HG03108 (cell line): ENCODE data around the gene KLKB1.
"Not testable (repeated sequence)": the region's sequence is repeated elsewhere in the genome, so short reads cannot be mapped to it uniquely, and the experiment has no call there.

Source experiments
- ATAC-seq: cut with Tn5 transposase; IDR thresholded peaks from one replicate; pipeline ENCODE4 v1.9.1; 2021; ENCODE audit warnings: moderate library complexity; ENCODE audit not compliant: unreplicated experiment

Gene KLKB1

DNA sequence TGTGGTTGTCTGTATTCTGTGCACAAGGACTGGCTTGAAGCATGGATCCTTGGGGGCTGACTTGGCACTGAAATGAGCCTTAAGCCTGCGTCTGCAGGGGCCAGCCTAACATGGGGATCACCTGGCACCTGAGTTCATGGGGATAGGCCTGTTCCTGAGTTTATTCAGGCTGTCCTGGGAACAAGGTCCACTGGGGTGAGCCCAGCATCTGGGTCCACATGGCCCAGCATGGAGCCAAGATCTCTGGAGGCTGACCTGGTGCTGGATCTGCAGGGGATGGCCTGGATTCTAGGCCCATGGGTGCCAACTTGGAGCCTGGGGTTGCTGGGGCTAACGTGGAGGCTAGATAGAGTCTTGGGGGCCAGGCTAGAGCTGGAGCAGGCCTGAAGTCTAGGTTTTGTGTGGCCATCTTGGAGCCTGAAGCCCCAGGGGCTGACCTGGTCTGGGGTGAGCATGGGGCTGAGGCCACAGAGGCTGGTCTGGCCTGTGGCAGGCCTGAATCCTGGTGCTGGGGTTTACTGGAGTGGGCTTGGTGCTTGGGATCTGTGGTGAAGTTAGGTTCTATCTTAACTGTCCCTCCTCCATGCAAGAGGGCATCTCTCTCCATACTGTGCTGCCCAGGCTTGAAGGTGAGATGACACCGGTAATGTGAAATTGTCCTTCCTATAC is 652 bp upstream of the KLKB1 start:
- ATAC-seq, result no peak

DNA sequence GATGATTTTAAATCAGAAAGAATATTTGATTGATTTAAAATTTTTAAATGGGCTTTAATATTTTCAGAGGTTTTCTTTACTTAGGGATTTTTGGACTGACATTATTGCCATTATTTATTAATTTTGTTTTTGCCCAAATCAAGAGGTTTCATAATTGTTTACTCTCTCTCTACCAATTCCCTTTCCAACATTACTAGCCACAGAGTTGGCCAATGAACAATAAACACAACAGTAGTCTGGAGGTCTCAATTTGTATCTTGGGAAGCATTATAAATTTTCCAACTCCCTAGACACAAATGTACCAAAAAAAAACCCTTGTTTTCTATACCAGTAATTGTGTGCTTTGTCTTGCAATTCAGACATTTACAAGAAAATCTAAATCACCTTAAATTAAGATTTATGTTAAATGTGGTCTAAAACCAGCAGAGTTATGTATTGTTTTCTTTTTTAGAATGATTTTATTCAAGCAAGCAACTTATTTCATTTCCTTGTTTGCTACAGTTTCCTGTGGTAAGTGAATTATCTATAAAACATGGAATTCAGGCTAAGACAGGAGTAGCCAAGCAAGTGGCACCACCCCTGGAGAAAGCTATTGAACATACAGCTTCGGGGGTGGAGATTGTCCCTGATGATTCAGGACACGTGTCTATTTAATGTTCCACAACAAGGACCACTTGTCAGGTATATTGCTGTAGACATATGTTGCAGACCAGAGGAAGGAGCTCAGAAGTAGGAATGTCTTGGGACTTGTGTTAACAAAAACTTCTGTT is 622 bp downstream of the KLKB1 start:
- no peak for ATAC-seq

DNA sequence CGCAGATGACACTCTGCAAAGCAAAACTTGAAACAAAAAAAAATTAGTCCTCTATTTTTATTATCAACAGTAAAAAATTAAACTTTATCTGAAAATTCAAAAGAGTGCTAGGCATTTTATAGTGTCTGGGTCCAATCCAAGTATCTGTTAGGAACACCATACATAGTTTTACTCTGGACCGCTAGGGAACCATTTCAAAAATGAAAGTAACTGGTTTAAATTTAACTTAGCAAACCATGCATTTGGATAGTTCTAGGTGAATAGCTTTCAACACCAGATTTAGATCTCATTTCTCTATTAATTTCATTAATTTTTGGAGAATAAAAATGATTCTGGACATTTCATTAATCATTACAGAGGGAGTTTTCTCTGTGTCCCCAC is 1.2 kb downstream of the KLKB1 start:
- no peak for ATAC-seq

DNA sequence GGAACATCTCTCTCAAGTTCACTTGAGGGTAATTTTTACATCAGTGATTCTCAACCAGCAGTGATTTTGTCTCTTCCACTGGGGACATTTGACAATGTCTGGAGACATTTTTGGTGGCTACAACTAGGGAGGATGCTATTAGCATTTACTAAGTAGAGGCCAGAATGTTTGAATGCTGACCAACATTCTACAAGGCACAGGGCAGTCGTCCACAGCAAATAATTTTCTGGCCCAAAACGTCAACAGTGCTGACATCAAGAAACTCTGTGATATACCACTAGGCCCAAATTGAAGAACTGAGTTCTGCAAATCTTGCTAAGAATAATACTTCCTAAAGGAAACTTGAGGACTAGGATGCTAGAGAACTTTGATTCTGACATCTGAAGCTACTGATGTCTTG is 7.1 kb downstream of the KLKB1 start:
- ATAC-seq, result no peak

DNA sequence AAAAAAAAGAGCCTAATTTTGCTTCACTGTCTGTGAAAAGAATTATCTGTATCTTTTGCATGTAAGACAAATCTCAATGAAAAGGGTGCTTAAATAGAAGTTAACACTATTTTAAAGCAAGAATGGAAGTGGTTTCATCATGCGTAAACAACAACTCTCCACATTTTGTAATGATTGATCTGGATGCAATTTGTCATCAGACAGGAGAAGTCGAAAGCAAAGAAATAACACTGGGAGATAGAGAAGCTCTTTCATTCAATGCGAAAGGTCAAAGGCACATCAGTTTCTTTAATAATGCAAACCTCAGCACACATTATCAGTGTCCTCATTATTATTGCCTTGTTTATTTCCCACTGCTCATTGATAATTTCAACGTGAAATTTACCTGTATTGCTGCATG is 8.8 kb downstream of the KLKB1 start:
- ATAC-seq, result no peak

DNA sequence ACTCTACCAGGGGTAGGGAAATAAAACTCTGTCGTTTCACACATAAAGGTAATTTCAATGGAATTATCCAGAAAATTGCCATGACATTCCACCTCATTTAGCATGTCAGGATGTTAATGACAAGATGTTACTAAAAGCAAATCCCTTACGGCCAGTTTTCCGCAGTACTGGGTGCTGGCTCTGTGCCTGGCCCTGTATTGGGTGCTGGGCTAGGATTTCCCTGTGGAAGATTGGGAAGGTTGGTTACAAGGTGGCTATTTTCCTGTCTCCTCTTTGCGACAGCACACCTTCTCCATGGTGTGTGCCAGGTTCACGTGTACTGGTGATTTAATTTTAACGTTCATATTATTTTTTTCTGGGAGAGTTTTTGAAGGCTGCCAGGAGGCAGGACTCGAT is 13.1 kb downstream of the KLKB1 start:
- ATAC-seq, result no peak

DNA sequence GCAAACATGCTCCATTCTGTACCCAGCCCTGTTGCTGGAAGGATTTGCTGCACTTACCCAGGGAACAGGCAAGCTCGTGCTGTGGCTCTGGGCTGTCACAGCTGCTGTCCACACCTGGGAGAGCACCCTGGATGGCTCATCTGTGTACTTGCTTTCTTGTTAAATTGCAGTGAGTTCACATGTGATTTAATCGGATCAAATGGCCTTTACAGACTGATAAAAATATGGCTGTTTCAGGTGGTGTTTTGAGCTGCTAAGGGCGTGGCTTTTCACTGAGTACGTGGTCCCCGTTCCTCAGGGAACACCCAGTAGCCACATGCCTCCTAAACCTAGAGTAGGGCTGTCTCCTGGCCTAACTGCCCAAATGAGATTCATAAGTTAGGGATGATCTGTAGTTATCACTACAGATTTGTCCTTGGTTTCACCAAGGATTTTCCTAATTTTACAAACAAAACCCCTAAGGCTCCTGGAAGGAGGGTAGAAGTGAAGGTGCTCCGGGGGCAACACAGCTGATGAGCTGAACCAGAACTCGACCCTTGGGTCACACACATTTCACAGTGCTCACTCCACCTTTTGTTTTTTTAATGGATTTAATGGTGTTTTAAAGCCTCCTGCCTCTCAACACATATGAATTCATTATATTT is 13.7 kb downstream of the KLKB1 start:
- ATAC-seq, result no peak

DNA sequence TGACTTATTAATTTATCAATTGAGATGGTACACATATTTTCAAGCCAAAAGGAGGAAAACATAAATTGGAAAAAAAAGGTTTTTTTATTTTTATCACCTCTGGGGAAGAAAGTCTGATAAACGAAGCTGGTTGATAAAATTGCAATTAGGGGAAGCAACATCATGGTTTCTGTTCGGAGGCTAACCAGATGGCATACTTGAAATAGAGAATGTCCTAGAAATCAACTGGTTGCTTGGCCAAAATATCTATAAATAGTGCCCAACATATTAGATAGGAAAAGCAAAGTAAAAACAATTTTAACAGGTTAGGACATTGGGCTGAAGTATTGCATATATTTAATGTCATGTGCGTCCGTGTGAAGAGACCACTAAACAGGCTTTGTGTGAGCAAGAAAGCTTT is 14.3 kb downstream of the KLKB1 start:
- no peak for ATAC-seq

DNA sequence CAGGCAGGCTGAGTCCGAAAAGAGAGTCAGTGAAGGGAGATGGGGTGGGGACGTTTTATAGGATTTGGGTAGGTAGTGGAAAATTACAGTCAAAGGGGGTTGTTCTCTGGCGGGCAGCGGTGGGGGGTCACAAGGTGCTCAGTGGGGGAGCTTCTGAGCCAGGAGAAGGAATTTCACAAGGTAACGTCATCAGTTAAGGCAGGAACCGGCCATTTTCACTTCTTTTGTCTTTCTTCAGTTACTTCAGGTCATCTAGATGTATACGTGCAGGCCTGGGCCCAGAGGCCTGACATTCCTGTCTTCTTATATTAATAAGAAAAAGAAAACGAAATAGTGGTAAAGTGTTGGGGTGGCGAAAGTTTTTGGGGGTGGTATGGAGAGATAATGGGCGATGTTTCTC is 14.7 kb downstream of the KLKB1 start:
- ATAC-seq, result not testable (repeated sequence)

DNA sequence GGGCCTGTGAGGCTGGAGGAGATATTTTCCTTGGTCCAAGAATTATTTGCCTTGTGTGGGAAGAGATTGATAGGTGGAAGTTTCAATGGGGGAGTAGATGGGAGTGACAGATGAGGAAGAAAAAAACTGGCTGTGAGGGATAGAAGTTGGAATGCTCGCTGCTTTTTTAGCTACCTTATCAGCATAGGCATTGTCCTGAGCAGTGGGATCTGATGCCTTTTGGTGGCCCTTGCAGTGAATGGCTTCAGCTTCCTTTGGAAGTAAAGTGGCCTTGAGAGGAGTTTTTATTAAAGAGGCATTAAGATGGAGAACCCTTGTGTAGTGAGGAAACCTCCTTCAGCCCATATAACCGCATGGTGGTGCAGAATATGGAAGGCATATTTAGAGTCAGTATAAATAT is 16.0 kb downstream of the KLKB1 start:
- ATAC-seq, result no peak

DNA sequence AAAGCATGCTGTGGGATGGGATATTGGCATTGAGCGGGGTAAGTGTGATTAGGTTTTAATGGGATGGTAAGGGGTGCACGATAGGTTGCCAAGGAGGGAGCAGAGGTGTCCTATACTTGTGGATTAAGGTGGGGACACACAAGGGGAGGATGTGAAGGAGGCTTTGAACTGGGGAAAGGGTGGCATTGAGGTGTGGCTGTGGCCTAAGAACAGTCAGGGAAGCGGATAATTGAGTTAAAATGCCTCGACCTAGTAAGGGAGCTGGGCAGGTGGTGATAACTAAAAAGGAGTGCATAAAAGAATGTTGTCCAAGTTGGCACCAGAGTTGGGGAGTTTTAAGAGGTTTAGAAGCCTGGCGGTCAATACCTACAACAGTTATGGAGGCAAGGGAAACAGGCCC is 17.5 kb downstream of the KLKB1 start:
- no peak for ATAC-seq

DNA sequence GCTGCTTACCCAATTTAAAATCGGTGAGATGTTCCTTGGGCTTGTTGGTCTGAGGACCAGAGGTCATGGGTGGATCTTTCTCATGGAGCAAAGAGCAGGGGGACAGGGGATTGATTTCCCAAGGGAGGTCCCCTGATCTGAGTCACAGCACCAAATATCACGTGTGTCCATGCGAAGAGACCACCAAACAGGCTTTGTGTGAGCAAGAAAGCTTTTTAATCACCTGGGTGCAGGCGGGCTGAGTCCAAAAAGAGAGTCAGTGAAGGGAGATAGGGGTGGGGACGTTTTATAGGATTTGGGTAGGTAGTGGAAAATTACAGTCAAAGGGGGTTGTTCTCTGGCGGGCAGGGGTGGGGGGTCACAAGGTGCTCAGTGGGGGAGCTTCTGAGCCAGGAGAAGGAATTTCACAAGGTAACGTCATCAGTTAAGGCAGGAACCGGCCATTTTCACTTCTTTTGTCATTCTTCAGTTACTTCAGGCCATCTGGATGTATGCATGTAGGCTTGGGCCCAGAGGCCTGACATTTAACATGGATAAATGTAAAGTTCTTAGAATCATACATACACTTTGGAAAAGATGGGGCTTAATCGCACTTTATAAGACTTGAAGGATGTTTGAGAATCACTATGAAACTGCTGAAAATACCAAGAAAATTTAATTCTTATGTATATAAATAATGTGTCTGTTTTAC is 19.9 kb downstream of the KLKB1 start:
- not testable (repeated sequence) for ATAC-seq

DNA sequence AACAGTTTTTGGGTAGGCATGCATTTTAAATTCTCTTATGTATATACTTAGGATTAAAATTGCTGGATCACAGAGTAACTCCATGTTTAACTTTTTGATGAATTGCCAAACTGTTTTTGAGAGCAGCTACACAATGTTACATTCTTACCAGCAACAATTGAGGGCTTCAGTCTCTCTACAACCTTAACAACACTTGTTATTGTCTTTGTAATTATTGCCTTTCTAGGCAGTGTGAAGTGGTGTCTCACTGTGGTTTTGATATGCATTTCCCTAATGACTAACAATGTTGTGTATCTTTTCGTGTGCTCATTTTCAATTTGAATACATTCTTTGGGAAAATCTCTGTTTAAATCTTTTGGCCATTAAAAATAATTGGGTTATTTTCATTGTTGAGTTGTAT is 21.3 kb downstream of the KLKB1 start:
- ATAC-seq, result no peak

DNA sequence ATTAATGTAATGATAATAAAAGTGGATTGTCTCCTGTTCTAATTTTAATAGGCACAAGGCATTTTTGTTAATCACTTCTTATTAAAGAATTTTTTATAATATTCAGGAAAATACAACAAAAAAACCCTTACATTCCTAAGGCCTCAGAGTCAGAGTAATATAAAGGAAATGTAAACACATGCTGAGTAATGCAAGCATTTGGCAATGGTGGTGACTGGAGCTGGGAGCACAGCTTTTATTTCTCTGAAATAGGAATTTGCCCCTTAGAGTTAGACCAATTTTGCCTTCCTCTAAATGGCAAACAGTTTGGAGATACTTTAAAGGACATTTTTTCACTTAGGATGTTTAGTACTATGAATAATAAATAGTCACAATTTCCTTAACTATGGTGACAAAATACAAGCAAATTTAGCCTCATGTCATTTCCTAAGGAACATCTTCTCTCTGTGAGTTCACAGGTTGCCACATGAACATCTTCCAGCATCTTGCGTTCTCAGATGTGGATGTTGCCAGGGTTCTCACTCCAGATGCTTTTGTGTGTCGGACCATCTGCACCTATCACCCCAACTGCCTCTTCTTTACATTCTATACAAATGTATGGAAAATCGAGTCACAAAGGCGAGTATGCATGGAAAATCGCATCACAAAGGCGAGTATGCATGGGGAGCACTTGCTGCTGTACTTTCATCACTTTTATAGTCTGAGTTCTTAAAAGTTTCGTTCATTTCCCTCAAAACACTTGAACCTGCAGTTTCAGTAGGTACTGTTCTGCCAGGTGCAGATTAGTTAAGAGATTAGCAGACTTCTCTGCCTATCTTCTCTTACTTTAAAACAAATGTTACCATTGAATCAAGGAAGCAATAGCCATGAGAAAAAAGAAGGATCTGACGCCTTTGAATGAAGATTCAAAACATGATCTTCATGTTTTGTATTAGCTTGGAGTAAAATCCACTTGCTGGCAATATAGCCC is 22.8 kb downstream of the KLKB1 start:
- ATAC-seq, result no peak

DNA sequence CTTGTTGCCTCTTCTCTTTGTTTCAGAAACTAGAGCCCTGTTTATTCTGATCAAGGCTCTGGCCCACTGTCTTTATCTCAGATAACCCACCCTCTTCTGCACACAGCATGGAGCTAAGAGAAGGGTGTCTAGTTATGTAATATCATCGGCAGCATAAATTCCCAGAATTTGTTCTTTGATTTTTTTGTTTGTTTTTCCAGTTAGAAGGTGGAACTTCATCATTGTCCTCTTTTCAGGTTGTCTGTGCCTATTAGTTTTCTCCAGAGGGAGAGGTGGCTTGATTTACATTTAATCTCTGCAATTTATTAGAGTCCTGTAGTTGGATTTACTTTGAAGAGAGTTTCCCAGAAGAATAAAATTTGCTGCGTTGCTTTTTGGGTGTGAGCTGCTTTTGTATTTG is 23.5 kb downstream of the KLKB1 start:
- no peak for ATAC-seq

DNA sequence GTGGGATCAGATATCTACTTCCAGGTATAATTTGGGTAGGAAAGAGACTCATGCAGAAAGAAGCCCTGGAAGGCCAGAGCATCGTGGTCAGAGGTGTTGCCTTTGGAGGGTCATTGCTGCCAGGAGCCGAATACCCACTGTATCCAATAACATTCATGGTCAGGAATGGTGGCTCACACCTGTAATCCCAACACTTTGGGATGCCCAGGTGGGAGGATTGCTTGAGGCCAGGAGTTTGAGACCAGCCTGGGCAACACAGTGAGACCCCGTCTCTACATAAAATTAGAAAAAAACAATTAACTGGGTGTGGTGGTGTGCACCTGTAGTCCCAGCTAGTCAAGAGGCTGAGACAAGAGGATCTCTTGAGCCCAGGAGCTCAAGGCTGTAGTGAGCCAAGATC is 27.8 kb downstream of the KLKB1 start:
- no peak for ATAC-seq

DNA sequence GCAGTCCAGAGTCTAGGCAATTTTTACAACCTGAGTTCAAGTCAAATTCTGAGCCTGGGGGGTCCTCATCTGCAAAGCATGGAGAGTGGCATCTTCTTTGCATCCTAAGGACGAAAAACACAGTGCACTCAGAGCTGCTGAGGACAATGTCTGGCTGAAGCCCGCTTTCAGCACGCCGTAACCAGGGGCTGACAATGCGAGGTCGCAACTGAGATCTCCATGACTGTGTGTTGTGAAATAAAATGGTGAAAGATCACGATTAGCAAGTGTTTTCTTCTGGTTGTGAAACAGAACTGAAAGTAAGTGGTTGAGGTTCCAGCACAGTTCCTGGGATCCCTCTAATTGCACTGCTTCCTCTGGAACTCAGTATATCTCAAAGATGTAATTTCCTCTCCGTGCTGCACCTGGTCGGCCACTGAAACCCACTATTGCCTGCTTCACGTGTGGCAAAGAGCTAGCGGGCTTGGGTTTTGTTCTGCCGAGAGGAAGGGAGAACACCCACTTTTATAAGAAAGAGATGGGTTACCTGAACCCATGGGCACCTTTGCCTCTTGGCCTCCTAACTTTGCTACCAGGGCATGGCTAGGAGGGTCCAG is 31.0 kb downstream of the KLKB1 start:
- ATAC-seq, result no peak

DNA sequence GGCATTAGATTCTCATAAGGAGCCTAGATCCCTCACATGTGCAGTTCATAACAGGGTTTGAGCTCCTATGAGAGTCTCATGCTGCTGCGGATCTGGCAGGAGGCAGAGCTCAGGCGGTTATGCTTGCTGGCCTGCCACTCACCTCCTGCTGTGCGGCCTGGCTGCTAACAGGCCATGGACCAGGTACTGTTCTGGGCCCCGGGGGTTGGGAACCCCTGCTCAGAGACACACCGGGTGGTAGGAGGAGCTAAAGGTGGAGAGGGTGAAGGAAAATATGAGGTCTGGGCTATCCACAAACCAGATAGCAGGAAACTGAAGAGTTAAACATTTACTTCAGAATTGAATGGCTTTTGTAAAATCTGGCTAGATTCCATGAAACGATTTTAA is 32.8 kb downstream of the KLKB1 start:
- ATAC-seq, result no peak

DNA sequence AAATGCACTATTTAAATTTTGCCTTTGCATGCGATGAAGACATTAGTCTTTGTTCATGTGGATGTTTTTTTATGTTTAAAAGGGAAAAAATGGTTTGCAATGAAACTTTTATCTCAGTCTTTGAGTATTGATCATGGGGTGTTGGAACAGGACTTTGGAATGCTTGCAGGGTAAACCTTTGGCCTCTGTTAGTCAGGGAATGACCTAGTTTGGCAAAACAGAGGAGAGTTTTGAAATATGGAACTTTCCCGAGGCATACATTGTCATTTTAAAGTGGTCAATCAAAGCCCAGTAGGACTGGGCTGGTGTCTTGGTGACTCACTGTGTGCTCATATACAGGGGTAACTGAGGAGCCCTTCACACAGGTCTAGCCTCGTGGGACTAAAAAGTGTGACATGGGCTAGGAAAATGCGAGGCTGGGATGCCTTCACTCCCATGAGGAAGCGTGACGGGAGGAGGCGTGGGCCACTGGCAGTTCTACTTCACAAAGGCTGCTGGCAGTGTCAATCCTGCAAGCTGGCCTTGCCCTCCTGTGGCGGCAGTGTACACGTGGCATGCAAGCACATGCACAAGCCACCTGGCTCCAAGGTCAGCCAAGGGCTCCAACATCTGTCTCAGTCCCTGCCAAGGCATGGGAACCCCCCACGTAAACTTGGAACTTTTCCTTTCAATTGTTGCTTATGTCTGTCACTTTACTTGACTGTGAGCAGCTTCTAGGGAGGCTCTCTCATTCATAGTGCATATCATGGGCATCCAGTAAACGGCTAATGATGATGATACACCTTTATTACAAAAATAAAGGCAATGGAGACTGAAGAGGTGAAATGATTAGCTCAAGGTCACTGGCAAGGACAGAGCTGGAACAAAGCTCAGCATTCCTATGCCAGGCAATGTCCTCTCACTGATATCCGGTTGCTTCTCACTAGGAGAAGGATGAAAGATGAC is 33.5 kb downstream of the KLKB1 start:
- no peak for ATAC-seq
